Smooth muscle cell (in vitro differentiated cells): ENCODE measurements around the gene AGTPBP1. TPM values are rescaled to one million over a fixed set of nuclear protein-coding genes. Genes with fewer than 3 reads are reported as not detected.
A peak's percentile ranks its signal among the peaks of the same experiment; 100 is the strongest.

Experiments used
- DNase-seq: peaks from one replicate; lab custom pipeline; 2025; ENCODE audit not compliant: unreplicated experiment; lab: John Stamatoyannopoulos, UW
- H2AFZ ChIP-seq: fragments of 200-600 bp; sonication (generic); 2 replicates; pipeline ENCODE4 v1.6.0; 2016; ENCODE audit warnings: antibody characterized with exemption, low read depth, mild to moderate bottlenecking
- H3F3A ChIP-seq: fragments of 200-600 bp; sonication (generic); 2 replicates; pipeline ENCODE4 v1.6.0; 2017; ENCODE audit warnings: antibody characterized with exemption, low read depth
- H3K27ac ChIP-seq: fragments of 200-600 bp; sonication (generic); 2 replicates; pipeline ENCODE4 v1.5.1; 2016; ENCODE audit warnings: low read depth, mild to moderate bottlenecking
- H3K27me3 ChIP-seq: fragments of 200-600 bp; sonication (generic); 2 replicates; pipeline ENCODE4 v1.6.1; 2016; ENCODE audit warnings: low read depth, mild to moderate bottlenecking
- H3K36me3 ChIP-seq: fragments of 200-600 bp; sonication (generic); 2 replicates; pipeline ENCODE4 v1.5.1; 2016; ENCODE audit warnings: low read depth
- H3K4me1 ChIP-seq: fragments of 200-600 bp; sonication (generic); 2 replicates; pipeline ENCODE4 v1.5.1; 2016; ENCODE audit warnings: low read depth
- H3K4me2 ChIP-seq: fragments of 200-600 bp; sonication (generic); 2 replicates; pipeline ENCODE4 v1.6.0; 2016; ENCODE audit warnings: mild to moderate bottlenecking
- H3K4me3 ChIP-seq: fragments of 200-600 bp; sonication (generic); 2 replicates; pipeline ENCODE4 v1.5.1; 2016; ENCODE audit warnings: mild to moderate bottlenecking
- H3K79me2 ChIP-seq: fragments of 200-600 bp; sonication (generic); 2 replicates; pipeline ENCODE4 v1.6.0; 2016; ENCODE audit warnings: low read depth, mild to moderate bottlenecking
- H3K9ac ChIP-seq: fragments of 200-600 bp; sonication (generic); 2 replicates; pipeline ENCODE4 v1.6.0; 2016; ENCODE audit warnings: low read depth
- H3K9me3 ChIP-seq: fragments of 200-600 bp; sonication (generic); replicated peaks from 2 replicates; pipeline ENCODE4 v1.5.1; 2016; ENCODE audit warnings: low read depth
- H4K20me1 ChIP-seq: fragments of 200-600 bp; sonication (generic); 2 replicates; pipeline ENCODE4 v1.6.0; 2016; ENCODE audit warnings: low read depth
- CTCF ChIP-seq: fragments of 200-600 bp; sonication (generic); IDR thresholded peaks from 2 replicates; pipeline ENCODE4 v1.5.1; 2017; ENCODE audit warnings: borderline replicate concordance, mild to moderate bottlenecking, antibody characterized with exemption; ENCODE audit not compliant: insufficient read depth, poor library complexity, severe bottlenecking
- WGBS: methylation state at CpG from one replicate; pipeline ENCODE4 v1.1.7; 2016; ENCODE audit warnings: low lambda C conversion rate; 5-methylcytosine and 5-hydroxymethylcytosine counted together
- polyA plus RNA-seq: library from polyadenylated mRNA; unstranded; fragments of >200 nt; fragmentation: Nextera tagmentation; extraction: Ambion mirVana; gene quantifications from 2 replicates; pipeline ENCODE4 v1.2.1, GENCODE V29; 2016
- total RNA-seq: library from RNA; depleted of rRNA; stranded (reverse); fragments of >200 nt; gene quantifications from 2 replicates; pipeline ENCODE4 v1.2.3, GENCODE V29; 2014

The AGTPBP1 gene
- total and polyA plus RNA-seq, 2 experiments from 2014 or later = 4.6 to 7.0 TPM

- WGBS = 5% methylated on average over 8 of the region's 8 CpGs
- Histone ChIP-seq H3F3A (peaks cover 8% of the 10 kb centered on the region), H3K4me1 (peaks cover 35% of the 10 kb centered on the region), H4K20me1 (no peaks in the 10 kb centered on the region), H3K27me3 (no peaks in the 10 kb centered on the region), H3K79me2 (peaks cover 23% of the 10 kb centered on the region), H3K9me3 (no peaks in the 10 kb centered on the region), H3K4me2 (peak overlapping the region; percentile 92), H3K27ac (no peak overlapping the region), H3K4me3 (peak overlapping the region; percentile 95), H3K9ac (peak overlapping the region; percentile 82), H2AFZ (peak overlapping the region; percentile 96), H3K36me3 (no peaks in the 10 kb centered on the region)
- no peak for TF ChIP-seq CTCF
- no peak for DNase-seq
Measured at GRCh38 chr9:85740787-85741094, 1.0 kb downstream of the AGTPBP1 start.

- Histone ChIP-seq H4K20me1 (peaks cover 3% of the 10 kb centered on the region), H3K27me3 (no peaks in the 10 kb centered on the region), H3K9me3 (no peaks in the 10 kb centered on the region), H3K9ac (no peak overlapping the region), H3K27ac (no peak overlapping the region), H3K79me2 (peaks cover 39% of the 10 kb centered on the region), H3K4me1 (peaks cover 25% of the 10 kb centered on the region), H3K36me3 (no peaks in the 10 kb centered on the region), H2AFZ (no peak overlapping the region), H3K4me2 (no peak overlapping the region), H3F3A (peaks cover 8% of the 10 kb centered on the region), H3K4me3 (no peak overlapping the region)
- TF ChIP-seq CTCF = no peak
- no peak for DNase-seq
- WGBS = 90% methylated on average over 2 of the region's 2 CpGs
Measured at GRCh38 chr9:85738509-85738908, 3.2 kb downstream of the AGTPBP1 start.

GRCh38 chr9:85737671-85738070 lies 4.1 kb downstream of the AGTPBP1 start:
- H3K9ac ChIP-seq = no peak overlapping the region

More at GRCh38 chr9:85737671-85738070, 4.1 kb downstream of the AGTPBP1 start:
- Histone ChIP-seq H3K36me3 (no peaks in the 10 kb centered on the region), H3K79me2 (peaks cover 39% of the 10 kb centered on the region), H3K9me3 (no peaks in the 10 kb centered on the region), H3K27ac (no peak overlapping the region), H3K4me2 (no peak overlapping the region), H4K20me1 (peaks cover 3% of the 10 kb centered on the region), H3K4me1 (peaks cover 19% of the 10 kb centered on the region), H3F3A (peaks cover 6% of the 10 kb centered on the region), H2AFZ (no peak overlapping the region), H3K4me3 (no peak overlapping the region), H3K27me3 (no peaks in the 10 kb centered on the region)
- TF ChIP-seq CTCF = no peak
- WGBS = 85% methylated on average over 3 of the region's 3 CpGs
- no peak for DNase-seq
